GM23248 (cell line): Measurements from ENCODE around the gene ACP3. TPM values are rescaled to one million over a fixed set of nuclear protein-coding genes. Genes with fewer than 3 reads are reported as not detected.

Experiments
- DNase-seq: peaks from one replicate; pipeline ENCODE4 v3.0.0-alpha.2; 2015
- H2AFZ ChIP-seq: fragments of 200-600 bp; sonication (generic); 2 replicates; pipeline ENCODE4 v1.6.1; 2016; ENCODE audit warnings: antibody characterized with exemption
- H3F3A ChIP-seq: fragments of 200-600 bp; sonication (generic); 2 replicates; pipeline ENCODE4 v1.6.1; 2016; ENCODE audit warnings: mild to moderate bottlenecking, antibody characterized with exemption, mixed run types; ENCODE audit not compliant: insufficient read depth
- H3K27ac ChIP-seq: fragments of 200-600 bp; sonication (generic); 2 replicates; pipeline ENCODE4 v1.5.1; 2016; ENCODE audit warnings: mild to moderate bottlenecking
- H3K27me3 ChIP-seq: fragments of 200-600 bp; sonication (generic); replicated peaks from 2 replicates; pipeline ENCODE4 v1.6.1; 2016; ENCODE audit warnings: mild to moderate bottlenecking; ENCODE audit not compliant: insufficient read depth
- H3K36me3 ChIP-seq: fragments of 200-600 bp; sonication (generic); 2 replicates; pipeline ENCODE4 v1.6.1; 2016; ENCODE audit warnings: low read depth, mild to moderate bottlenecking
- H3K4me1 ChIP-seq: fragments of 200-600 bp; sonication (generic); 2 replicates; pipeline ENCODE4 v1.6.1; 2016; ENCODE audit warnings: mild to moderate bottlenecking; ENCODE audit not compliant: insufficient read depth
- H3K4me2 ChIP-seq: fragments of 200-600 bp; sonication (generic); one replicate; pipeline ENCODE4 v1.6.1; 2016; ENCODE audit warnings: mild to moderate bottlenecking; ENCODE audit not compliant: unreplicated experiment
- H3K4me3 ChIP-seq: fragments of 200-600 bp; sonication (generic); 2 replicates; pipeline ENCODE4 v1.5.1; 2016; ENCODE audit warnings: mild to moderate bottlenecking
- H3K79me2 ChIP-seq: fragments of 200-600 bp; sonication (generic); 2 replicates; pipeline ENCODE4 v1.6.1; 2016; ENCODE audit warnings: mild to moderate bottlenecking; ENCODE audit not compliant: insufficient read depth
- H3K9ac ChIP-seq: fragments of 200-600 bp; sonication (generic); 2 replicates; pipeline ENCODE4 v1.6.1; 2016; ENCODE audit warnings: mild to moderate bottlenecking
- H3K9me2 ChIP-seq: fragments of 200-600 bp; sonication (generic); 2 replicates; pipeline ENCODE4 v1.6.1; 2016; ENCODE audit warnings: mixed run types, mild to moderate bottlenecking, moderate library complexity; ENCODE audit not compliant: insufficient read depth
- H3K9me3 ChIP-seq: fragments of 200-600 bp; sonication (generic); one replicate; pipeline ENCODE4 v1.6.1; 2017; ENCODE audit warnings: low read depth
- H4K20me1 ChIP-seq: fragments of 200-600 bp; sonication (generic); 2 replicates; pipeline ENCODE4 v1.6.0; 2016; ENCODE audit not compliant: insufficient read depth
- EZH2 ChIP-seq: fragments of 200-600 bp; sonication (generic); IDR thresholded peaks from 2 replicates; pipeline ENCODE4 v1.6.1; 2018; ENCODE audit warnings: antibody characterized with exemption, mild to moderate bottlenecking; ENCODE audit not compliant: insufficient read depth, poor library complexity, severe bottlenecking
- EZH2phosphoT487 ChIP-seq: fragments of 200-600 bp; sonication (generic); IDR thresholded peaks from 2 replicates; pipeline ENCODE4 v1.6.1; 2018; ENCODE audit warnings: antibody characterized with exemption, moderate library complexity, mild to moderate bottlenecking, low read depth; ENCODE audit not compliant: insufficient read depth
- WGBS, 2 experiments: methylation state at CpG; one replicate each; pipeline ENCODE4 v1.1.6; 2015 to 2017; ENCODE audit warnings: low lambda C conversion rate in 2 of 2, low coverage in 1 of 2; ENCODE audit errors: missing lambda C conversion rate in 2 of 2; 5-methylcytosine and 5-hydroxymethylcytosine counted together
- in situ Hi-C: fragments of 300-500 bp; cut with MboI; formaldehyde crosslinking; loops from 2 replicates; pipeline ENCODE4 v1.15.0; 2020
- polyA plus RNA-seq: library from polyadenylated mRNA; unstranded; fragments of >200 nt; fragmentation: Nextera tagmentation; extraction: Ambion mirVana; gene quantifications from 2 replicates; pipeline ENCODE4 v1.2.1, GENCODE V29; 2016
- total RNA-seq: library from RNA; depleted of rRNA; stranded (reverse); fragments of >200 nt; shearing (Covaris generic); gene quantifications from 2 replicates; pipeline ENCODE4 v1.2.3, GENCODE V29; 2014

Gene ACP3
- total and polyA plus RNA-seq, 2 experiments from 2014 or later: 1.1 to 1.6 TPM

DNA sequence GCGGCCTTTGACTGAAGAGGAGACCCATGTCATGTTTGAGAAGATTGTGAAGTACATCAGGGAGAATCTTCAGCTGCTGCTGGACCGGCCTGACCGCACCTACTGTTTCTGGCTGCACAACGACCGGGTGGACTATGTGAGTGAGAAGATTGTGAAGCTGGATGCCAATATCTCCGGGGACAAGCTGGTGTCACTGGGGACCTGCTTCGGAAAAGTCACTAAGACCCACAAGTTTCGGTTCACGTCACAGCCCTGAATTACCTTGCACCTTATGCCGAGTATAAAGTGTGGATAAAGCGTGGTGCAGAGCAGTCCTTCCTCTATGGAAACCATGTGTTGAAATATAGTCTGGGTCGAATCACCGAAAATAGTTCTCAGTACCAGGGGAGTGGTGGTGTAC, 84.0 kb downstream of the ACP3 start:
- no peak for TF ChIP-seq EZH2phosphoT487
- no peak for TF ChIP-seq EZH2
- peaks cover 17% of the 10 kb centered on the region; the same call in 1 of the 2 replicates for H3F3A ChIP-seq
- no peak overlapping the region for H3K9ac ChIP-seq
- H3K4me1 ChIP-seq: peaks cover 8% of the 10 kb centered on the region; the same call in 1 of the 2 replicates
- no peaks in the 10 kb centered on the region for H3K79me2 ChIP-seq
- H3K27me3 ChIP-seq: no peaks in the 10 kb centered on the region
- H3K36me3 ChIP-seq: no peaks in the 10 kb centered on the region
- no peaks in the 10 kb centered on the region for H4K20me1 ChIP-seq
- H3K27ac ChIP-seq: no peak overlapping the region
- no peaks in the 10 kb centered on the region for H3K9me3 ChIP-seq
- H3K4me2 ChIP-seq: no peak overlapping the region
- no peak for DNase-seq
- H3K9me2 ChIP-seq: no peaks in the 10 kb centered on the region; the same call in 1 of the 2 replicates
- 79 to 85% methylated on average over 13 of the region's 13 CpGs for WGBS, 2 experiments
- H3K4me3 ChIP-seq: no peak overlapping the region
- H2AFZ ChIP-seq: no peak overlapping the region
- in situ Hi-C loops: loop anchor here (10.0 kb wide), 1 partner anchor 146 kb away; no protein-coding TSS in a partner anchor

DNA sequence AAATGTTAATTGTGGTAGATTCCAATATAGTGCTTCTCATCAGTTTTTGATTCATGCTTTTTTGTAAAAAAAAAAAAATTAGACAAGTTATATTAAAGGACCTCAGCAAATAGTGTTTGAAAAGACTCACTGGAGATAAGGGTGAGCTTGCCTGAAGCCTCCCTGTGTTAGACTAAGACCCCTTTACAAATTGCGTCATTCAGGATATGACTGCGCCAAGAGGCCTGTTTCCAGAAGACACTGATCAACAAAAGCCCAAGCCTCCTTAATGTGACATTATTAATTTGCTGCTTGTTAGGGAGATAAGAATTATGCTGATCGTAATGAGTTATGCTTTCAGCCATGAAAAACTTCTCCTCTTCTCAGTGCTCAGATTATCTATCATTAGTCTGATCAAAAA, 87.1 kb downstream of the ACP3 start:
- Histone ChIP-seq H3K9ac (no peak overlapping the region), H3K4me1 (peaks cover 8% of the 10 kb centered on the region; the same call in 1 of the 2 replicates), H3K4me2 (no peak overlapping the region), H2AFZ (no peak overlapping the region), H3K27me3 (no peaks in the 10 kb centered on the region), H3K36me3 (no peaks in the 10 kb centered on the region), H3K4me3 (no peak overlapping the region), H3F3A (peaks cover 18% of the 10 kb centered on the region; the same call in 1 of the 2 replicates), H3K27ac (no peak overlapping the region), H3K9me3 (no peaks in the 10 kb centered on the region), H4K20me1 (no peaks in the 10 kb centered on the region), H3K9me2 (no peaks in the 10 kb centered on the region; the same call in 1 of the 2 replicates), H3K79me2 (no peaks in the 10 kb centered on the region)
- 87 to 89% methylated on average over 3 of the region's 3 CpGs for WGBS, 2 experiments
- TF ChIP-seq EZH2 (no peak), EZH2phosphoT487 (no peak)
- in situ Hi-C loops: loop anchor here (10.0 kb wide), 1 partner anchor 149 kb away; no protein-coding TSS in a partner anchor
- no peak for DNase-seq

DNA sequence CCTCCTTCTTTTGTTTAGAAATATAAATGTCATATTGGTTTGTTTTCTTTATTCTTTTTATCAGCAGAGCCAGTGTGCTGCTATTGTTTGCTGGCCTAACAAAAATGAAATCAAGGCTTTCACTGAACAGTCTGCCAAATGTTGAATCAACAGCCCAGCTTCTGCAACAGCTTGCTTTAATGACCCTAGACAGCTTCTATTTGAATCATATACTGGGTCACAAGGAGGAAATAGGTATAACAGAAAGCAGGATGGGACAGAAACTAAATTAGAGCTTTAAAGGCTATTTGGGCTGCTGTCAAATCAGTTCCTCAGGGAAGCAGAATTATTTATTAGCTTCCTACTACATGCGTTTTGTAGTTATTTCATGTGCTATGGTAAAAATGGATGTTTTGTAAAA, 88.0 kb downstream of the ACP3 start:
- H3F3A ChIP-seq: peaks cover 18% of the 10 kb centered on the region; the same call in 1 of the 2 replicates
- 50 to 74% methylated on average over 1 of the region's 1 CpG for WGBS, 2 experiments
- H3K4me2 ChIP-seq: peak overlapping the region; percentile 16
- H2AFZ ChIP-seq: no peak overlapping the region
- no peaks in the 10 kb centered on the region; the same call in 1 of the 2 replicates for H3K9me2 ChIP-seq
- peak overlapping the region; percentile 17 for H3K27ac ChIP-seq
- no peaks in the 10 kb centered on the region for H3K27me3 ChIP-seq
- H3K9me3 ChIP-seq: no peaks in the 10 kb centered on the region
- H3K79me2 ChIP-seq: no peaks in the 10 kb centered on the region
- in situ Hi-C loops: loop anchor here (10.0 kb wide), 1 partner anchor 150 kb away; no protein-coding TSS in a partner anchor
- no peak for TF ChIP-seq EZH2phosphoT487
- no peak for TF ChIP-seq EZH2
- H3K4me1 ChIP-seq: peaks cover 8% of the 10 kb centered on the region; the same call in 1 of the 2 replicates
- DNase-seq: peak; percentile 60
- H3K36me3 ChIP-seq: no peaks in the 10 kb centered on the region
- H4K20me1 ChIP-seq: no peaks in the 10 kb centered on the region
- no peak overlapping the region for H3K9ac ChIP-seq
- H3K4me3 ChIP-seq: no peak overlapping the region

DNA sequence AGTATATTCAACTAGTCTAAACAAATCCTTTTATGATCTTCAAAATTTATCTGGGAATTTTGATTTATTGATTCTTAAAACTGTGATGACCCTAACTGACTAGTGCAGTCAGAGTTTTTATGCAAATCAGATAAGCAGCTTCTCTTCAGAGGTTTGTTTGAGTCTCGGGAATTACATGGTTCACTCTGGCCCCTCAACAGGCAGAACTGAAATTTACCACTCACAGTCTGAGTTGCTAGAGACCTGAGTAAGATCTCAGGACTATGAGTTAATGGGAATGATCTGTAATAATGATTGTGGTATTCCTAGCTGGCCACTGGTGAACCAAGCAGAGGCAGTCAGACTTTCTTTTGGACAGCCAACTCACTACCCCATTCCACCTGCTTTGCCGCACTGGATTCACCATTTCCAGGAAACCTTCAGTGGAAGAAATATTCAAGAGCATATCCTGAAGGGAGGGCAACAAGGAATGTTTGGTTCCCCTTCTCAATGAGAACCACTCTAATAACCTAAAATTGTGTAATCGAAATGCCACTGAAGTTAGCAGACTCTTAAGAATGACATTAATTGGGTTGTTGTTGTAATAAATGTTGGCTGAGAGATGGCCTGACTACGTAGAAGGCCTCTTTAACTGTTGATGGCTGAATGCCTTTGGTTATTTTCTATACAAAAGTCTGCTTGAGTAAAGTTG, 88.5 kb downstream of the ACP3 start:
- H3F3A ChIP-seq: peaks cover 18% of the 10 kb centered on the region; the same call in 1 of the 2 replicates
- in situ Hi-C loops: loop anchor here (10.0 kb wide), 1 partner anchor 151 kb away; no protein-coding TSS in a partner anchor
- peaks cover 8% of the 10 kb centered on the region; the same call in 1 of the 2 replicates for H3K4me1 ChIP-seq
- no peak for TF ChIP-seq EZH2
- no peak for TF ChIP-seq EZH2phosphoT487
- no peak overlapping the region for H3K4me2 ChIP-seq
- H3K27ac ChIP-seq: peak overlapping the region; percentile 17
- H3K9ac ChIP-seq: no peak overlapping the region
- no peak overlapping the region for H3K4me3 ChIP-seq
- H3K79me2 ChIP-seq: no peaks in the 10 kb centered on the region
- H3K9me2 ChIP-seq: no peaks in the 10 kb centered on the region; the same call in 1 of the 2 replicates
- H3K27me3 ChIP-seq: no peaks in the 10 kb centered on the region
- H3K36me3 ChIP-seq: no peaks in the 10 kb centered on the region
- peak; percentile 15 for DNase-seq
- H4K20me1 ChIP-seq: no peaks in the 10 kb centered on the region
- H3K9me3 ChIP-seq: no peaks in the 10 kb centered on the region
- H2AFZ ChIP-seq: no peak overlapping the region
- 89 to 90% methylated on average over 4 of the region's 4 CpGs for WGBS, 2 experiments
